UCSD-AML1 (cell line): ENCODE results near the gene SLC4A8.

Source experiments
- DNase-seq: peaks from one replicate; lab custom pipeline; 2025; ENCODE audit not compliant: unreplicated experiment; lab: John Stamatoyannopoulos, UW

SLC4A8 gene

DNA sequence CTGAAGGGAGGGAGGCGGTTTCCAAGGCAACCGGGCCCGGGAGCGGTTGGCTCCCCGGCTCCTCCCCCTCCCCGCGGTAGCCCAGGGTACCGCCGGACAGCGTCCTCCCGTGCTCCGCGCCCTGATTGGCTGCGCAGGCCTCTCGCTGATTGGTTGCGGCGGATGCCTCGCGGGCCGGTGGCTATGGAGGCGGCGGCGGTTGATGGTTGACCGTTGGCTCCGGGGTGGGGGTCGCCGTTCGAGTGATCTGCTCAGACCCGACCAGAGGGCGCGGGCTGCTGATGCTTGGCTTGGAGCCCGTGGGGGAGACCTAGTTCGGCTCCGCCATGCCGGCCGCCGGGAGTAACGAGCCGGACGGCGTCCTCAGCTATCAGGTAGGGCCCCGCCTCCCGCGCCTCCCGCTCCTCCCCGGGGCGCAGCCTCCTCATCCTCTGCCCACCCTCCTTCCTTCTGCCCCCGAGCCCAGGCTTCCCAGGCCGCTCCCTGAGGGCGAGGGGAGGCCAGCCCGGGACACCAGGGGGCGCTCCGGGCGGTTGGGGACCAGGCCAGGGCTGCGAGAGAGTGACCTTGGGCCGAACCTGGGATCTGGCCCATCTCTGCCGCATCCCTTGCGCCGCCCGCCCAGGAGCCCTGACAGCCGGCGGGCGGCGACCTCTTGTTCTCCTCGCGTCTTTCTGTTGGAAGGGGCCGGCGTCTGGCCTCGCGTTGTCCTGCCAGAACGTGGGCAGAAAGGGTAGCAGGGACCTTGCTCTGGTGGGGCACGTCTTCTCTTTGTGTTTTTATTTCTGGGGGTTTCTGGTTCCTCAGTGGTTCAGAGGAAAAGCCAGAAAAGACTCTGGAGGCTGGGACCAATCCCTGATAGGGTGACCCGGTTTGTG lies at the start of gene SLC4A8:
Gene SLC4A8, plus strand, starts transcription at position 170 of the 878 bp plus-strand sequence. Its CDS starts 157 bp downstream, at position 327.
- peak; percentile 71 for DNase-seq

GRCh38 chr12:51374856-51375255 lies 49.8 kb upstream of the SLC4A8 start:
- no peak for DNase-seq

GRCh38 chr12:51377099-51377984 lies 47.3 kb upstream of the SLC4A8 start:
- DNase-seq: no peak

DNA sequence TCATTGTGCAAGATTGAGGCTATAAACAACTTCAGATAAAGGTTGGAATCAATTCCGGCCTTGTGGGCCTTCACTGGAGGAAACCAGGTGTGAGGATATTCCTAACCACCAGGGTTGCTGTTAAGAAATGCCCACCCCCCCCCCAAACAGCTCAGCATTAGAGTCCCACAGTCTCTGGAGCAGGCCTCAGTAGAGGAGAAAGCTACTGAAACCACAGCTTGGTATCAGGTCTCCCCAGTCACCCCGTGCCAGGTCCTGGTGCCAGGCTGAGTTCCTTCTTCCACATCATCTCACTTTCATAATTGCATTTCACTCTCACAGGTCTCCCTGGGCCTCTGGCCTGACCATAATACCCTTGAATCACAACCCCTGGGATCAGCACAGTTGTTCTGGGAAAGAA lies 45.9 kb upstream of the SLC4A8 start:
- DNase-seq: no peak

DNA sequence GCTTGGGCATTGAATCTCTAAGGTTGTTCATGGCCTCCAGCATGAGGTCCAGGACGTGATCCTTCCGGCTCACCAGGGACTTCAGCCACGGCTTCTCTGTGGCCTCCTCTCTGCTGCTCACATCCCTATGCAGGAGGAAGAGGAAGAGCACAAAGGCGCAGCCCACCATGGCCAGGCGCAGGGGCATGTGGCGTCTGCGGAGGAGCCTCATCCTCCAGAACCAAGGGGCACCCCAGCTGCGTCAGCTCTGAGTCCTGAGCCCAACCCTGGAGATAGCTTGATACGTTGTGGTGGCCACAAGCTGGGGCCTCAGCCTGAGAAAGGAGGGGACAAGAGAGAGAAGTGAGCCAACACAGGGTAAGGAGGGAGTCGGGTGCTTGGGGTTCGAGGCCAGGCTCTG lies 45.1 kb upstream of the SLC4A8 start:
- DNase-seq: no peak

GRCh38 chr12:51381226-51382079 lies 43.2 kb upstream of the SLC4A8 start:
- DNase-seq: no peak

DNA sequence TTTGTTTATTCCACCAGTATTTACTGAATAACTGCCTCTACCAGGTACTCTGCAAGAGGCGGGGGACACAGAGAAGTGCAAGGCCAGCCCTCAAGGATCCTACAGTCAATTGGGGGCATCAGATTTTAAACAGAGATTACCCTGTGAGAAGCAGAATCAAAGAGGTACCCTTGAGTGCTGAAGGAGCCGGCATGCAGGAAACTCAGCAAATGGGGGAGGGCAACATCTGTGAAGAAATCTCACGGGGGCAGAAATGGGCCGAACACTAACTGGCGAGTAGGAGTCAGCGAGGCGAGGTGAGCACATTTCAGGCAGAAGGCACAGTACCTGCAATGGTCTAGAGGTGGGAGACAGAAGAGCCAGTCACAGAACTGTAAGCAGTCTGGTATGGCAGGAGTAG lies 42.5 kb upstream of the SLC4A8 start:
- DNase-seq: no peak

GRCh38 chr12:51383269-51383905 lies 41.2 kb upstream of the SLC4A8 start:
- no peak for DNase-seq

DNA sequence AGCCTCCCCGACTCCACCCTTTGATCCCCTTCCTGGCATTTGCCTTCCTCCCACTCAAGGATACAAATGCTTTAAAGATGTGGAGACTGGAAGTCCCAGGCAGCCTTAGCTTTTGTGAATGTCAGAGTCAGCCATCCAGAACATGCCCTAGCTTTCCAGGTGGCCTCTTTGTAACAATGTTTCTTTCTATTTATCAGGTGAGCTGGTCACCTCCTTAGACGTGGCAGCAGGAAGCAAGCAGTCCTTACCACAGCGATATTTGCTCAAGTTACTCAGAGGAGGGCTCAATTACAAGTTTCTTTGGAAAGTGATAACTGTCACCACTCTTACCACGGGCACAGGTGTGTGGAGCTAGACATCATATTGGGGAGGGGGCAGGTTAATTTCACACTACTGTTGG lies 38.3 kb upstream of the SLC4A8 start:
- DNase-seq: no peak

DNA sequence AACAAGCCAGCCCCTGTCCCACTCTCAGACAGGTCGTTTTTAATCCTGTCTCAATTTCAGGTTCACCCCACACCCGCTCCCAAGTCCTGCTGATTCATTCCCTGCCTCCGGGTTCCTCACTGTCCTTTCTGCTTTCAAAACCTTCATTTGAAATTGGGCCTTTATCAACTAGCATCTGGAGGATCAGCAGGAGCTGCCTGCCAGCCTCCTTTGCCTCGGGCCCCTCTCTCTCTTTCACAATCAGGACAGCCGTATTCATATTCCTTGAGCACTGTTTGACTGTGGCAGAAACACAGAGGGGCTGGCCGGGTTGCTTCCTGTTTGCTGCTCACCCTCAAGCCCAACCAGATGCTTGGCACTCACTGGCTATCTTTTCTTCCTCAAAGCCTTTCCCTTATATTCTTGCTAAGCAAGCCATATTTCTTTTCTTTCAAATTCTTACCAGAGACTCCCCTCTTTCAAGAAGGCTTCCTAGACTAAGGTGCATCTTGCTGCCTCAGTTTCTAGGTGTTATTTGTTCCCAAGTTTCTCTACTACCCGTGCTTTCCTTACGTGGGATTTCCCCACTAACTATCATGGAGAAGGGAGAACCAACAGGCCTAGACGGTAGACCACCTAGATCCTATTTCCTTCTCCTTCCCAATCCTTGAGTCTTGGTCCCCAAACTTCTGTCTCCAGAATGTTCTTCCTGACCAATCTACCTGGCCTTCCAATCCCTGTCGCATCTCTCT lies 36.4 kb upstream of the SLC4A8 start:
- peak; percentile 50 for DNase-seq

- no peak for DNase-seq
These were observed 35.8 kb upstream of the SLC4A8 start for GRCh38 chr12:51388846-51389245.

- DNase-seq: no peak
These were observed 35.2 kb upstream of the SLC4A8 start for GRCh38 chr12:51389302-51389999.

- DNase-seq: no peak
These were observed 34.2 kb upstream of the SLC4A8 start for GRCh38 chr12:51390457-51390856.

GRCh38 chr12:51390891-51391282 lies 33.7 kb upstream of the SLC4A8 start:
- peak; percentile 75 for DNase-seq

DNA sequence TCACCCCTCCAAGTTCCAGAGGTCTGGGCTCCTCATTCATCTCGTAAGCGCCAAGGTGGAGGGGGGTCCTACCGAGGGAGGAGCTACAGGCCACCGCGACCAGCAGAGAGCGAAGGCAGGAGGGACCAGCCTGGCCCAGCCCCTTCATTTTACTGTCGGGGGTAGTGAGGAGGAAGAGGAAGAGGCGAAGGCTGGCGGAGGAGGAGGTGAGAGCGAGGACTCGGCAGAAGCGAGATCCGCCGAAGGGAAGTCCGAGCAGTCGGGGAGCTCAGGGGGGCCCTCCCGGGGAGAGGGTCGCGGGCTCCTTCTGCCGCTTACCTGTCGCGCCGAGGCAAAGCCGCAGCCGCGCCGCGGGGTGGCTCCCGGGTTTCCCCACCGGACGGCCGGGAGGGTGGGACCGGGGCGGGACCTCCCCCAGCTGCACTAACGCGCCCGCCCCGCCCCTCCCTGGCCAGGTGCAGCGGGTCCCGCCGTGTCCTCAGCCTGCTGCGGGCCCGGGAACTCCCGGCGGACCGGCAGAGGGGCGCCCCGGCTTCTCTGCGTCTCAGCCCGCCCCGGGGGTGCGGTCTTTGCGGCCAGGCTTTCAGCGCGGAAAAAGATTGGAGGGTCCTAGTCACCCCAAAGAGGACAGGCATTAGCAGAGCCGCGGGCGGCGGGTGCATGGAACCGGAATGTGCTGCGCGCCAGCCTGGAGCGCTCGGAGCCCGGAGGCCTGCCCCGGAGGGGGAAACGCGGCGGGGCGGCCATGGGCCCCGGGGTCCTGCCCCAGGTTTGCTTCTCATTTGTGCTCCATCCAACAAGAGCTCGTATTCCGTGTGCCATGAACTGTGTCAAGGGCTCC lies 33.1 kb upstream of the SLC4A8 start, which contains the start of gene GALNT6:
Gene GALNT6, minus strand, starts transcription at position 124 of the 841 bp plus-strand sequence. CDS start 11,625 bp downstream, outside the sequence.
- DNase-seq: peak; percentile 76

GRCh38 chr12:51392556-51393237 lies 31.9 kb upstream of the SLC4A8 start:
- no peak for DNase-seq

DNA sequence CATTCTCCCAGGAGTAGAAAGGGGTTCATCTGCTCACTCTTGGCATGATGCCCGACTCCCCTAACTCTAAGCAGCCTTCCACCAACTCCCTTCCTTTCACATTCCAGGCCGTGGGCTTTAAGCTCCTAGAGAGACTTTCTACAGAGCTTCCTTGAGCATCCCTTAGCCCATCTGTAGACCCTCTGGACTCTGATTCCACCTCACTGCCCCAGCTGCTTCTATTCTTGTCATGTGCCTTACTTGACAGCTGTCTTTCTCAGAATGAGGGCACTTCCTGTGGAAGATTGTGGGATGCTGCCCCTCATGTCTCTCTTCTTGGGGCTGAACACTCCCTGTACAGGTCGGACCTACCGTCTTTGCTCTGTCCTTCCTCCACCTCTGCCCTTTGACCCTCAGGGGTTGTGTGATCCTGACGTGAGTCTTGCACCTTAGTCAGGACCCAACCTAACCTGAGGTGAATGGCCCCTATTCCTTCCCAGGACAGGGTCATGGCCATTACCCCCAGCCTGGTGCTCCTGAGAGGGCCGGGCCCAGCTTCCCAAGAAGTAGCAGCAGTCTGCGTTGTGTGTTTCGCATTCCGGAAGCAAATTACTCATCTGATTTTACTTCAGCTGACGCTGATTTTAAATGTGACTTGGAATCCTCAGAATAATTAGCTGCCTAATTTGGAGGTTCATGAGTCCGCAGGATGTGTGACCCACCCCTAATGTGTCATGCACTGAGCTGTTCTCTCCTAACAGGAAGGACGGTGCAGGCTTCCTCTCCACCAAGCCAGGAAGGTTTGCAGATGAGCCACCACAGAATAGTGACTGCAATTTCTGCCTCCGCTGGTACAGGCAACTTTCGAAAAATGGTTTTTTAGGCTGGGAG lies 30.7 kb upstream of the SLC4A8 start:
- DNase-seq: peak; percentile 29
